Prostate gland (tissue), 2 donors: ENCODE measurements around the gene AFF2. TPM values are rescaled to one million over a fixed set of nuclear protein-coding genes. Genes with fewer than 3 reads are reported as not detected.

Experiments
- DNase-seq: peaks from one replicate; pipeline ENCODE4 v3.0.0-alpha.2; 2019; ENCODE audit warnings: low spot score
- H3K27ac ChIP-seq, 2 donors: fragments of 200-600 bp; sonication (generic); 2 replicates each; pipeline ENCODE4 v1.5.1; 2017 to 2019
- H3K27me3 ChIP-seq: fragments of 200-600 bp; sonication (generic); replicated peaks from 2 replicates; pipeline ENCODE4 v1.5.1; 2019; ENCODE audit not compliant: insufficient read depth
- H3K36me3 ChIP-seq, 2 donors: fragments of 200-600 bp; sonication (generic); 1 replicate in 1 of 2; 2 replicates in 1 of 2; pipeline versions ENCODE4 v1.5.1 to v1.8.1; 2017 to 2019
- H3K4me1 ChIP-seq: fragments of 200-600 bp; sonication (generic); replicated peaks from 2 replicates; pipeline ENCODE4 v1.5.1; 2019
- H3K4me3 ChIP-seq, 2 donors: fragments of 200-600 bp; sonication (generic); 2 replicates each; pipeline ENCODE4 v1.5.1; 2017 to 2019
- H3K9me3 ChIP-seq: fragments of 200-600 bp; sonication (generic); 2 replicates; pipeline ENCODE4 v1.5.1; 2017
- POLR2A ChIP-seq: fragments of 450-650 bp; IDR thresholded peaks from one replicate; pipeline ENCODE4 v1.6.1; 2016; ENCODE audit warnings: antibody characterized with exemption, mild to moderate bottlenecking
- POLR2AphosphoS5 ChIP-seq: sonication (generic); formaldehyde crosslinking; IDR thresholded peaks from one replicate; pipeline ENCODE4 v1.6.1; 2017; ENCODE audit warnings: antibody characterized with exemption
- WGBS: methylation state at CpG from one replicate; pipeline ENCODE4 v1.1.5; 2018; 5-methylcytosine and 5-hydroxymethylcytosine counted together
- intact Hi-C: fragments of 100-400 bp; cut with DNase I; formaldehyde crosslinking; loops from one replicate; pipeline ENCODE4 v1.14.2; 2022
- total RNA-seq, 2 donors: library from RNA; depleted of rRNA; stranded (reverse); fragments of >200 nt; gene quantifications; one replicate each; pipeline ENCODE4 v1.1.0, GENCODE V29; 2016
- TF ChIP-seq, protein P1 (sequence below), 4 experiments: fragments of 200-600 bp in 2 of 4; fragments of 450-650 bp in 2 of 4; sonication (generic) in 2 of 4; IDR thresholded peaks; 1 replicate in 3 of 4; 2 replicates in 1 of 4; pipeline ENCODE4 v1.5.1; 2016 to 2019; ENCODE audit warnings: antibody characterized with exemption in 4 of 4, mild to moderate bottlenecking in 2 of 4, moderate library complexity in 2 of 4

Gene AFF2
- total RNA-seq, 2 donors from 2014 or later, result 0.27 to 22.2 TPM

DNA sequence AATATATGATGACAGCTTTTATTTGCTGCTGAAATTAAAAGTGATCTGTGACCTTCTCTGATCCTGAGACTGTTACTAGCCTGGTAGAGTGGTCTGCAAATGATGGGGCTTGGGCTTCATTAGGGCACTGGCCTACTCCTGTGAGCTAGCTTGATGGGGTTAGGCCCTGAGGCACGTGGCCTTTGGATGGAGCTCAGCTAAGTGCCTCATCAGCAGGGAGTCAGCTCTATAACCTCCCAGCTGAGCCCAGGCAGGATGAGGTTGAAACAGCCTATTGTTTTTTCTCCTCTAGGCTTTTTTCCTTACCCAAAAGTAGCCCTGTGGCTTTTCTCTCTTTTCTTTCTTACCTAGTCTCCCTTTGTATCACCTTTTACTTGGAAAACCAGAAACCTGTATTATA lies 92.2 kb downstream of the AFF2 start:
- no peaks in the 10 kb centered on the region for H3K27me3 ChIP-seq
- WGBS, result 75% methylated on average over 1 of the region's 1 CpG
- intact Hi-C loops, result no loop called here
- H3K9me3 ChIP-seq, result no peaks in the 10 kb centered on the region
- no peaks in the 10 kb centered on the region for H3K36me3 ChIP-seq
- no peak overlapping the region for H3K27ac ChIP-seq
- H3K4me1 ChIP-seq, result no peaks in the 10 kb centered on the region
- H3K4me3 ChIP-seq, result no peak overlapping the region
- TF ChIP-seq, protein P1, sequence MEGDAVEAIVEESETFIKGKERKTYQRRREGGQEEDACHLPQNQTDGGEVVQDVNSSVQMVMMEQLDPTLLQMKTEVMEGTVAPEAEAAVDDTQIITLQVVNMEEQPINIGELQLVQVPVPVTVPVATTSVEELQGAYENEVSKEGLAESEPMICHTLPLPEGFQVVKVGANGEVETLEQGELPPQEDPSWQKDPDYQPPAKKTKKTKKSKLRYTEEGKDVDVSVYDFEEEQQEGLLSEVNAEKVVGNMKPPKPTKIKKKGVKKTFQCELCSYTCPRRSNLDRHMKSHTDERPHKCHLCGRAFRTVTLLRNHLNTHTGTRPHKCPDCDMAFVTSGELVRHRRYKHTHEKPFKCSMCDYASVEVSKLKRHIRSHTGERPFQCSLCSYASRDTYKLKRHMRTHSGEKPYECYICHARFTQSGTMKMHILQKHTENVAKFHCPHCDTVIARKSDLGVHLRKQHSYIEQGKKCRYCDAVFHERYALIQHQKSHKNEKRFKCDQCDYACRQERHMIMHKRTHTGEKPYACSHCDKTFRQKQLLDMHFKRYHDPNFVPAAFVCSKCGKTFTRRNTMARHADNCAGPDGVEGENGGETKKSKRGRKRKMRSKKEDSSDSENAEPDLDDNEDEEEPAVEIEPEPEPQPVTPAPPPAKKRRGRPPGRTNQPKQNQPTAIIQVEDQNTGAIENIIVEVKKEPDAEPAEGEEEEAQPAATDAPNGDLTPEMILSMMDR (IDR thresholded peaks at IDR 0.05), result no peak
- TF ChIP-seq POLR2A, result no peak
- no peak for TF ChIP-seq POLR2AphosphoS5
- no peak for DNase-seq

DNA sequence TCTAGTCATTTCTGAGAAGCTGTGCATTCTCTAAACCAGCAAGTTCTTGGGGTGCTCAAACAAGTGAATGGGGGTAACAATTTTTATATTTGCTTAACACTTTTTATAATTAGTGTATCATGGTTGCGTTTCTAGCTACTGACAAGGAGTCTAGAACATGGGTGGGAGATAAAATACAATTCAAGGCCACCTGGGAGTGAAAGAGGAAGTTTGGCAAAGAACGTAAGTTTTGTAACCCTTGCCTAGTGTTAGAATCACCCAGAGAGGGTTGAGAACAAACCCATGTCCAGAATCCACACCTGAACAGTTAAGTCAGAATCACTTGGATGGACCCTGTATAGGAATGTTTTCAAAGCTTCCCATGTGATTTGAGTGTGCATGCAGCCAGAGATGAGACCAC lies 92.7 kb downstream of the AFF2 start:
- DNase-seq, result no peak
- H3K36me3 ChIP-seq, result no peaks in the 10 kb centered on the region
- WGBS, result 95% methylated on average over 2 of the region's 2 CpGs
- H3K4me1 ChIP-seq, result no peaks in the 10 kb centered on the region
- intact Hi-C loops, result no loop called here
- H3K27me3 ChIP-seq, result no peaks in the 10 kb centered on the region
- TF ChIP-seq POLR2A (no peak), POLR2AphosphoS5 (no peak)
- TF ChIP-seq, protein P1 (IDR thresholded peaks at IDR 0.05), result no peak
- H3K27ac ChIP-seq, result no peak overlapping the region
- no peaks in the 10 kb centered on the region for H3K9me3 ChIP-seq
- H3K4me3 ChIP-seq, result no peak overlapping the region

DNA sequence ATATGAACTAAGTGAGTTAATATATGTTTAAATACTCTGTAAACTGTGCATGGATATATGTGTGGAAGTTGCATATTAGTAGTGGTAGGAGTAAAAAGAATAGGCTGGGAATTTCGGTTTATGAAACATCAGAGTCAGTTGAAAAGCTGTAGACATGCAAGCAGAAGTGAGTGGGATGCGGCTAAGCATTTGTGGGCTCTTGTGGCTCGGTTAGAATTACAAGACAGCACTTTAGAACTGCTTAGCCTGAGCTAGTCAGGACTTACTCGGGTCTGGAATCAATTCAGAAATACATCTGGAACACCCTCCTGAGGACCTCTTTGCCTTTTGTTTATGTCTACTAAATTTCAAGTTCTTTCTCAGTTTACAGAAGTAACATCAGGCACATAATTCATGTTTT lies 93.6 kb downstream of the AFF2 start:
- intact Hi-C loops, result no loop called here
- no peak overlapping the region for H3K4me3 ChIP-seq
- DNase-seq, result no peak
- H3K4me1 ChIP-seq, result no peaks in the 10 kb centered on the region
- H3K36me3 ChIP-seq, result no peaks in the 10 kb centered on the region
- 63% methylated on average over 4 of the region's 4 CpGs for WGBS
- H3K9me3 ChIP-seq, result no peaks in the 10 kb centered on the region
- no peaks in the 10 kb centered on the region for H3K27me3 ChIP-seq
- H3K27ac ChIP-seq, result no peak overlapping the region
- TF ChIP-seq, protein P1 (IDR thresholded peaks at IDR 0.05), result no peak

DNA sequence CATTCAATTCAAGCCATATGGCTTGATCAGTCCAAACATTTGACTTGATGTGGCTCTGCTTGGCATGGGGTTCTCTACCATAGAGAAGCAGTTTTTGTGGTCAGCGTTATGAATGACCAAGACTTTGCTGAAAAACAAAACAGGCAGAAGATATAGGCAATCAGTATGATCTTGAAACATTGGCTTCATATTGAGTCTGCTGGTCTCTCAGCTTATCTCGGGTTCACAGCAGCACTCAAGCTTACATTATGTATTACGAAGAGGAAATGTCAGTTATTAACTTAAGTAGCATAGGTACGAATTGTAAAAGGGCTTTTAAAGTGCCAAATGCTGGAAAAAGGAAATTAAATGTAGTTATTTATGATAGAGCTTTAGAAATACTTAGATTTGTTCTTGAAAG lies 99.0 kb downstream of the AFF2 start:
- intact Hi-C loops, result no loop called here
- Histone ChIP-seq H3K4me1 (no peaks in the 10 kb centered on the region), H3K9me3 (no peaks in the 10 kb centered on the region), H3K27me3 (no peaks in the 10 kb centered on the region), H3K27ac (no peak overlapping the region), H3K4me3 (no peak overlapping the region), H3K36me3 (no peaks in the 10 kb centered on the region)
- DNase-seq, result no peak
- 55% methylated on average over 4 of the region's 4 CpGs for WGBS
- TF ChIP-seq, protein P1 (IDR thresholded peaks at IDR 0.05), result no peak
- TF ChIP-seq POLR2A, result no peak
- TF ChIP-seq POLR2AphosphoS5, result no peak

DNA sequence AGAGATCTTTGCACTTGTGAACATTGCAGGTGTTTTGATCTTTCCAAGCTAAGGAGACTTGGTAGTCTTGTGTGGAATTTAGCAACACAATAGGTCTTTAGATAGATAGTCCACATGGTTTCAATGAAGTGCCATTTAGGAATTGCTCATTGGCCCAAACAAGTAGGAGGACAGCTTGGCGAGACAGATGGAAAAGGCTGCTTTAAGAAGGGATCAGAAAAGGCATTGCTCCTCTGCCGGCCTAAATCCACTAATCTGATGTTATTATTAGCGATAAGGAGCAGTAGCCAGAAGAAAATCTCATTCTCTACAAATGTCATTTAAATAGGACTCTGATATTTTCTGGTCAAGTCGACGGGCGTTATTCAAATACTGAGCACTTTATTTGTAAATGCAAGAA lies 99.7 kb downstream of the AFF2 start:
- H3K27ac ChIP-seq, result no peak overlapping the region
- no peak for DNase-seq
- TF ChIP-seq POLR2A (no peak), POLR2AphosphoS5 (no peak)
- TF ChIP-seq, protein P1 (IDR thresholded peaks at IDR 0.05), result no peak
- WGBS, result 88% methylated on average over 6 of the region's 6 CpGs
- no peak overlapping the region for H3K4me3 ChIP-seq
- no peaks in the 10 kb centered on the region for H3K9me3 ChIP-seq
- H3K36me3 ChIP-seq, result no peaks in the 10 kb centered on the region
- intact Hi-C loops, result no loop called here
- no peaks in the 10 kb centered on the region for H3K4me1 ChIP-seq
- H3K27me3 ChIP-seq, result no peaks in the 10 kb centered on the region
